ENCODE results near the gene SEMA6C.
A peak's percentile ranks its signal among the peaks of the same experiment; 100 is the strongest.

SEMA6C gene

DNA sequence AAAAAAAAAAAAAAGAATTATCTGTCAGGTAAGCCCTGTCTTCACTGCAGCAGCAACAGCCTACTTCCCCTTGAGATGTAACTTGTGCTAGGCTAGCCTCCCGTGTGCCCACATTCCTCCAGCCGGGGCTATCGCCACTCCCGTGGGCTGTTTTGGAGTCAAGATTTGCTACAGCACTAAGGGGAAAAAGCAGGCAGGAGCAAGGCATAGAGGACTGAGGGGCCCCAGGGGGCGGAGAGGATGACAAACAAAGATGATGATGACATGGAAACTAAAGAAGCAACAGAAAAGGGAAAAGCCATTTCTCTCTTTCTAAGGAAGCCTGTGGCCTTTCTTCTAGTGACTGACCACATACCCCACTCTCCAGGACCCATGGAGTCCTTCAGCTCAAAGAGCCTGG is 11.9 kb upstream of the SEMA6C start:
- DNase-seq, result no peak

DNA sequence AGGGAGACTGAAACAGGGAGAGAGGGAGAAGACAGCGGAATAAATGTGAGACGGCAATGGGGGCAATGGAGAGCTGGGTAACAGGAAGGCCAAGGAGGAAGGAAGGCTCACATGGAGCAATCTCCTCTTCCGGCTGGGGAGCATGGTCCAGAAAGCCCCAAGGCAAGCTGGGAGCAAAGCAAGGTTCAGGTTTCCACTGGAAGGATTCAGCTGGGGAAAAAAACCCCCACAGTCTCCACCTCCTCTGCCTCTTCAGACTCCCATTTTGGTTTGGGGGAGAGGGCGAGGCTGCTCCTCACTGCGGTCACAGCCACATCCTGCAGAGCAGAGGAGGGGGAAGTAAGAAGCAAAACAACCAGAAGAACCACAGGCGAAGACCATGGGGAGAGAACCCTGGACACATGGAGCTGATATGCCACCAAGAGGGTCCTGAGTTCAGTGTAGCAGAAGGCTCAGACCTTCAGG is 10.7 kb upstream of the SEMA6C start:
- DNase-seq, result peak; percentile 74

DNA sequence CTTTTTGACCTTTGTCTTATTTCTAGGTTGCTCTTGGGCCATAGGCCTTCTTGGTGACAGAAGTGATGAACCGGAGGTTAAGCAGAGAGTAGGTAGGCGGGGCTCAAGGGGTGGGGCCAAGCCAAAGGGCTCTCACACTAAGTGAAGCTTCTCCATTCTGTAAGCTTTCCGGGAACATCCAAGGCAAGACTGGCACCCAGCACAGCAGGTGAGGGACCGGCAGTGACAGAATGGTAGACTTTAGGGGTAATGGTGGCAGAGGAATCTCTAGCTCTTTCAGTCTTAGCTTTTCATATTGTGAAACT is 10.0 kb upstream of the SEMA6C start, which contains the start of gene TNFAIP8L2:
TNFAIP8L2 (plus strand) TSS at position 135 of the 305 bp plus-strand sequence. CDS start 2,049 bp downstream, outside the sequence.
- peak; percentile 76 for DNase-seq

DNA sequence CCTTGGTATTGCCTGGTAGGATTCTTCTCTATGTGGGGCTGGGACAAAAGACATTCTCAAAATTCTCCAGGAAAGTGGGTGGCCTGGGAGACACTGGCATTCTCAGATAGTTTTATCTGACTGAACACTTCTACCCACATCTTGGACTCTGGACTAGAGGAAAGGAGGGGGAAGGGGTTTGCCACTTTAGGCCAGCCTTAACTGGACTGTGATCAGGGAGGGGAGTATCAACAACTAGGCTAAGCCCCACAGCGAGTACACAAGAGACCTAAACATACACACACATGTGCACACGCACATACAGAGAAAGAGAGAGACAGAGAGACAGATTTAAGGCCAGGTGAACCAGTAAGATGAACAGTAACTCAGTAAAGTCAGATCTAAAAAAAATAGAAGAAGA is 1.2 kb upstream of the SEMA6C start:
- DNase-seq, result no peak

DNA sequence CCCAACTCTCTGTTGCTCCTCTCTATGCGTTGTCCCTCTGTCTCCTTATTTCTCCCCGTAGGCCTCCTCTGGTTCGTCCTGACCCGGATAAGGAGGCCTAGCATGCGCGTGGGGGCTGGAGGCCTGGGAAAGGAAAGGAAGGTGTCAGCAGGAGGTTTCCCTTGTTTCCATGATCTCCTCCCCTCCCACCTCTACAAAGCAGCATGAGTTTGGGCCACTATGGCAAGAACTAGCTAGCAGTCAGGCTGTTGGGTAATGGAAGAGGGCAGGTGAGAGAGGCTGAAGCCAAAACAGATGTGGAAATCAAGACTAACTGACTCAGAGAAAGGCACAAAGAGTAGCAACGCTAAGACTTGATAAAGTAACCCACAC is 687 bp upstream of the SEMA6C start:
- DNase-seq, result no peak

DNA sequence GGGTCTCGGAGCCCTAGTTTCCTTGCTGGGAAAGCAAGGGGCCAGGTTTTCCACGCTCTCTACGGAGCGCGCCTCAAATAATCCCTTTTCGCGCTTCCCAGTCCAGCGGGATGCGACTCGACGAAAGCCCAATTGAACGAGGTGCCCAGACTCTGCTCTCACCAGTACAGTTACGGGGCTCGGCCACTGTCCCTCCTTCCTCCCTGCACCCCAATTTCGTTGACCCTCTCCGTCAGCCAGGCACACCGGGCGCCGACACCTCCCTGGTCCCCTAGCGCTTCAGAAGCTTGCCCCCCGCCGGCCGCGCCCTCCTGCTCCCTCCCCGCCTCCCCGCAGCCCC is 389 bp downstream of the SEMA6C start:
- DNase-seq, result no peak

DNA sequence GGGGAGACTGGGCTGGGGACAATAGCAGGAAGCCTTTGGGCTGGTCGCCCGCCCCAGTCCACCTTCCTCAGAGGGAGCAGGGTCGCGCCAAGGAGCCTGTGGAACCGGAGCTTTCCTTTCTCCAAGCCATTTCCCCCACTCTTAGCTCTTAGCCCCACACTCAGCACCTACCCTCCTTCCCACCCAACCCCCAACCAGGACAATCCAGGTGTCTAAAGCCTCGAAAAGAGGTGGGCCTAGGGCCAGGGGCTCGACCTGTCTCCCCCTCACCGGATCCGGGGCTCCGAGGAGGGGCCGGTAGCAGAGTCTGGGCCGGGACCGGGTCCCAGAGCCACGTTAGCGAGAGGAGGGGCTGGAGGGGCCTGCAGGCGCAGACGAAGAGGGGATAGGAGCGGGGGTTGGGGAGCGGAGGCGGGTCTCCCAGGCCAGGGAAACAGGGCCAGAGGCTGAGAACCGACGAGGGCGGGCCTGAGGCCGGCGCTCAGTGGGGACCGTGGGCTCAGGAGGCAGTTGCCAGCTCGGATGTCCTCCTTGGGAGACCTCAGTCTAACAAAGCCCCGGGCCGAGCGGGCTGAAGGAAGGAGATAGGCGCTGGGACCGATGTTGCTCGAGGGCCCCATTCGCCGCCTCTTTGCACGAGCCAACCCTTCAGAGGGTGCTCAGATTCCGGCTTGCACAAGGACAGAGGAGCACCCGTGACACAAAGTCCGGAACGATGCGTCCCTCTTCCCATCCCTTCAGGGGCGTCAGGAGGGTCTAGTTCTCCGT is 943 bp downstream of the SEMA6C start:
- no peak for DNase-seq

DNA sequence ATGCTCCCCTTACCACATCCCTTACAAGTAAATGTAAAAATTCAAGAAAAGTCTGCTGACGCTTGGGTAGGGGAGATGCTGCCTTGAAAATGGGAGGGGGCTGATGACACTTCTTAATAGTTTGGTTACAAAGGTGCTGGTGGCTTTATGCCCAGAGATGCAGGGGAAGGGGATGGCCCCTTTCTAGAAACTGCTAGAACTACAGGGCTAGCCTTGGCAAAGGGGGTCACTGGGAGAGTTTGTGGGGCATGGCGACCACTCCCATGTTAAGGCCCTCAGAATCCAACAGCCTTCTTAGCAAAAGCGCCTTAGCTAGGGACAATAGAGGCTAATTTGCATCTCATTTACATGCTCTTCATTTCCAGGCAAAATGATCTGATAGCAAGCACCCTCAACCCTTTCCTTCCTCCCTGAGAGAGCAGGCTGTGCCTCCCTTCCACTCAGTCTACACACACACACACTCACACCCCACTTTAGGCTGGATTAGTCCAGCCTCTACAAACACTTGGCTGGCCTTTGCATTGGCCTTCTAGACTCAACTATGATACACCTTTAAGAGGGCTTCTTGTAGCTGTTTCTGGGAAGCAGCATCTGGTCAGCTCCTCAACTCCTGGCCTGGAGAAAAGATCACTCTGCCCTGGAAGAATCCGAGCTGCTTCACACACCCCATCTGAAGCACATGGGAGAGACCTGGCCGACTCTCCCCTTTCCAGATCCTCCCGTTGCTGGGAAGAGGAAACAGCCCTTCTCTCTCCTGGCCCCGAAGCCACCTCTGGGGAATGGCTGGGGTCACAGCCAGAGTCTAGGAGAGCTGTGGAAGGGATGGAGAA is 1.7 kb downstream of the SEMA6C start:
- DNase-seq, result no peak

DNA sequence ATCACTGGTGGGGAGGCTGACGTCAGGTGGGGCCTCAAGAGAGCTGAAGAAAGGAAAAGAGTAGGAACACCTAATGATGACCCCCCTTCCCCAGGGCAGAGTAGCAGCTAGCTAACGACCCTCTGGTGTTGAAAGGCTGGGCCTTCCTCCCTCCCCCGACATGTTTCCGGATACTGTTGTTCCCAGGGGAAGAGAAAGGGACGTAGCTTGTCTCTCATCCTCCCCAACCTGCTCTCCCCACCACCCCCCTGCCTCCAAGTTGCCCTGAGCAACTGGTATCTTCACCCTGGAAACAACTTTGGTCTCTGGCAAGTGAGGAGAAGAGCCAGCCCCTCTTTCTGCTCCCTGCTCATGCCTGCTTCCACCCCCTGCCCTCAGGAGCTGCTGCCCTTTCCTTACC is 2.4 kb downstream of the SEMA6C start:
- DNase-seq, result no peak

DNA sequence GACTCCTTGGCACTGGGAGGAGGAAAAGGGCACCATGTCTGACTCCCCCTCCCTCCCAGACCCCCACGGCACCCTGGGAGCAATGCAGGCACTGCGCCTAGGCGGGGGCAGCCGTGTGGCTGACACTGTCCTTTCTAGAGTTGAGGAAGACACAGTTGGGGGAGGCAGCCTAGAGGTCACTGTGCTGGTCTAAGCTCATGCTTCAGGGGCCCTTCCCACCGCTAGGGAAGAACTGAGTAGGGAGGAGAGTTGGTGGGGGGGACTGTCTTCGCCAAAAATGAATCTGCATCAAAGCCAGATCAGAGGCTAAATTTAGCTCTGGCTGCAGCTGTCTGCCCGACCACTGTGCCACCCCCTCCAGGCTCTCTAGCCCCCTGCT is 3.4 kb downstream of the SEMA6C start:
- DNase-seq, result no peak

DNA sequence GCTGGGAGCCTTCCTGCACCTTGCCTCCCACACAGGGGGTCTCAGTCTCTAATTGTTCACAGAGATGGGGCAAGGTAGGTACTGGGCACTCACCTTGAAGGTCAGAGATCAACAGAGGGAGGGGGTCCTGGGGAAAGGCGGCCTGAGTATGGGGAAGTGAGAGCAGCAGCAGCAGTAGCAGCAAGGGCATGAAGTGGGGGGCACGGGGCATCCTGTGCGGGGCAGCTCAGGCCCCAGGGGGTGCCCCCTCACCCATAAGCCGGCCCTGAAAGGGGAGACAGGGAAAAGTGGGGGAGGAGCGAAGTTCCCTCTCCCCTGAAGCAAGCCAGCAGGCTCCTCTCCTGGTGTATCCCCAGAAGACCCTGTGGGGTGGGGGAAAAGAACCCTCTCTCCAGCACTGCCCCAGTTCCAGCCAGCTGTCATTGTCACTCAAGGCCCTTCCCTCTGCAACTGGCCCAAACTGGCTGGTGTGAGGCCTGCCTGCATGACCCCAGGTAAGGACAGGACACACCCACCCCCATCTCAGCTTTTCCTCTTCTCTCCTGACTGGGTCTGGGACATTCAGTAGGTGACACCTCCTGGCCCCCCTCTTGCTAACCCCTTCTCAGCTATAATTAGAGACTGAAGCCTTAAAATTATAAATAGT is 3.9 kb downstream of the SEMA6C start:
- no peak for DNase-seq

DNA sequence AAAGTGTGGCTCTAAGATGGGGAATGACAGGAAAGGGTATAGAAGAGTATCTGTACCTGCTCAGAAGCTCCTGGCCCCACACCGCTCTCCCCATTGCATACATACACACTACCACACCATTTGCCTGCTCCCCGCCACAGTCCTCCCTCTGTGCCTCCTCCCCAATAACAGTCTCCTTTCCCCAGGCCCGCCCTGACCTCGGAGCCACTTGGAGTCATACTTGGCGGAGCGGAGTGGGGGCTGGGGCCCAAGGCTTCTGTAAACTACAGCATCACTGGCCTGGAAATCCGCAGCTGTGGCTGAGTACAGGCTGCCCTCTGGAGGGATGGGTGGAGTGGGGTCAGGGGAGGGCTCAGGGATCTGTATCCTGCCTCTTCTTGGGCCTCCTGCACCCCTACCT is 8.6 kb downstream of the SEMA6C start:
- DNase-seq, result no peak

DNA sequence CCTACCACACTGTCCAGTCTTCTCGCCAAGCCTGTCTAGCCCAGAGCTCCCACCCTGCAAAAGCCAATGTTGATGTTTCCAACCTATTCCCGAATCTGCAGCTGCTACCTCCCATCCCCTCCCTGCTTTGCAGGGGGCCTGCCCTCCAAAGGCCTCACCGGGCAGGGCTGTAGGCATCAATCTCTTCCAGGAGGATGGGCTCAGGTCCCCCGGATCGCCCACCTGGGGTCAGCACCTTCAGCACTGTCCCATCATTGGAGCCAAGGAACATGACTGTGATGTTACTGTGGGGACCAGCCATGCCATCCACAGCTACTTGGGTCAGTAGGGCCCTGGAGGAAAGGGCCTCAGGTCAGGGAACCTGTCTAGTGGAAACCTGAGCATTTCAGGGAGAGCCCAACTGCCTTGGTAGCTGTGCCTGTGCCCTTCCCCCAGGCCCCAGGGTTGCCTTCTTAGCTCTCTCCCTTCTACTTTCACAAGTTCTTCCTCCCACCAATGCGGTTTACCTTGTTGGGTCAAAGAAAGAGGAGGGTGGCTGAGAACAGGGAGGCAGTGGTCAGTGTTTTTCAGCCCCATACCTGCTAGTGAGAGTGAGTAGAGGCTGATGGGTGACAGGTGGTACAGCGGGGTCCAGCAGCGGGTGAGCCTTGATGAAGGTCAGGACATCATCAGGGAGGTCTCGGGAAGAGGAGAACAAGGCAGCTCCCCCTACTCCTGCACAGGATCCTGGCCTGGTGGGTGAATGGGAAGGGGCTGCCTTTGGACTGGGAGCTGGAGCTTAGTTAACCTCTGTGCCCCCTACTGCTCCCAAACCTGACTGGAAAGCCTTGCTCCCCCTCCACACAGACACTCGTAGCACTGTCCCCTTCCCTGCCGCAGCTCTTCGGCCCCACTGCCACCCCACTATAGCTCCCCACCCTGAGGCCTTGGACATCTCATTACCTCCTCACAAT is 10.7 kb downstream of the SEMA6C start:
- no peak for DNase-seq

DNA sequence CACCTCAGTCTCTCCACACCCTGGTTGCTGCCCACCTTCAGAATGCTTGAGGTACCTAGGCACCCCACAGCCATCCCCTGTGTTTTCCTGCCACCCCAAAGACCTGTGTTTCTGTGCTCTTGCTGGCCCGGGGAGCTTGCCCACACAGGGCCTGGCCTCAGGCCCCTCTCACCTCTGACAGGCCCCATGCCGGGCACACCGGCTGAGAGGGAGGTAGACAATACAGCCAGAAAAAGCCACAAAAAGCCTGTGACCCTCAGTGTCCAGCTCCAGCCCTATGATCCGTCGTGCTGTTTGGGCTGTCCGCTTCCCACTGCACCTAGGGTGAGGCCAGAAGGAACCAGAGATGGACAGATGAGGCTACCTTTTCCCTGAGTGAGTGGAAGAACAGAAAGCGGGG is 11.4 kb downstream of the SEMA6C start:
- DNase-seq, result no peak

DNA sequence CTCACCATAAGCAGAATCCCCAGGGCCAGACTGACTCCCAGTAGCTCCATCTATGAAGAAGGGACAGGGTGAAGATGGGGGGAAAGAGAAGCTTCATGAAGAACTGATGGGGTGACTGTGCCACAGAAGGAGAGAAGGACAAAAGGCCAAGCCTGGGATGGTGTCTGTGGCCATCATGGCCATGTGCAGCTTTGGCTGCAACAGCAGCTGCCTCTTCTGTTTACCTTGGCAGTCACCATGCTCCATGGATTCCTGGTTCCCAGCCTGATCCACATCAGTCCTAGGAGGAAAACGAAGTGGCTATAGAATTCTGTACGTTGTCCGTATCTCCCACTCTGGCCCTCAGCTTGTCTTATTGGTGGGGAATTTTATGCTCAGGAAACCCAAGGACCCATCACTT is 12.0 kb downstream of the SEMA6C start:
- DNase-seq, result no peak

DNA sequence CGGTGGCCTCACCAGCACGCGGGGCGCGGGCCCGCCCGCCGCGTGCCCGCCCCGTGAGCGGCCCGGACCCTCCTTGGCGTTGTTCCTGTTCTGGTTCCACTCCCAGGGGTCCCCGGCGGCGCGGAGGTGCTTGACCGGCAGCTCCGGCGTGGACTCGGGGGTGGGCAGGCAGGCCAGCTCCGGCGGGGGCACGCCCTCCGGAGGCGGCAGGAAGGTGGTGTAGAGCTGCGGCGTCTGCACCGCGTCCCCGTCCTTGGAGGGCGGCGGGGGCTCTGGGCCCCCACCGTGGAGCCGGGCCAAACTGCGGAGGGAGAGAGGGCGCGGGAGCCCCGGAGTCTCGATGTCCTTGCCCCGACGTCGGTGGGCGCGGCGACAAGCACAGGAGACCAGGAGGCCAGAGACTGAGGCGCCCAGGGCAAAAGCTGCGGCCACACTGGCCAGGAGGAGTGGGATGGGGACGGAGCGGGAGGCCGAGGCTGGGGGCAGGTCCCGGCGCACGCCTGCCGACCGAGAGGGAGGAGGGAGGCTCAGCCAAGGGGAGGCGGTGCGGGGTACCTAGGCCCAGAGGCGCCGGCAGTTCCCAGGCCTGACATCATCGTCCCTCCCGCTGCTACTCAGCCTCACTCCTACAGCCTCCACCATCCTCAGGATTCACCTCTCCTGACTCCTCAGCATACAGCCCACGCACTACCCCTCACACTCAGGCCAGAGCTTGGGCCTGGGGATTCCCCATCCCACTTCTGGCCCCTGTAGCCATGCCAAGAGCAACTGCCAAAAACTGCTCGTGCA is 13.2 kb downstream of the SEMA6C start:
- no peak for DNase-seq

DNA sequence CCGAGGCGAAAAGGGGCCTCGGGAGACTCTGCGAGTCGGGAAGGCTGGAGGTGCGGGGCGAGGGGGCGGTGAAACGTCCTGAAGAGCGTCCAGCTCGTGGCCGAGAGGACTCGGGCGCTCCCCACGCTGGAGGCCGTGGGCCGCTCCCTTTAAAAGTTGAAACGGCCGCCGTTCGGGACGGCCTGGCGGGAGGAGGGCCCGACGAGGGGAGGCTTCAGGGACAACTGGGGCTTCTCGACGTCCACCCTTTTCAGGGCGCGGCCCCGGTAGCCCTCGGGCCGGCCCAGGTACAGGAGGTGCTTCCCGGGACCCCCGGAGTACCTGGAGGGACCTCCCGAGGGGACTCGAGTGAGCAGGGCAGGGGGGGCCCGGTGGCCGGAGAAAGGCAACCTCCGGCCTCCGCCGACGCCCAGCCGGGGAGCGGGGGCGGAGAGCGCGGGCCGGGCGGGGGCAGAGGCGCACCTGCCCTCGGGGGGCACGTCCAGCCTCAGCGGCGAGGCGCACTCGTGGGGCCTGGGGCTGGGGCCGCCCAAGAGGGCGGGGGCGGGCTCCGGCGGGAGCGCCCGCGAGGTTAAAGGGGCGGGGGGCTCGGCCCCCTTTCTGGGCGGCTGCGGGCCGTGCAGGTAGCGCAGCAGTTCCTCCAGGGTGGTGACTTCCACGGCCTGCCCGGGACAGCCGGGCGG is 14.0 kb downstream of the SEMA6C start:
- no peak for DNase-seq

DNA sequence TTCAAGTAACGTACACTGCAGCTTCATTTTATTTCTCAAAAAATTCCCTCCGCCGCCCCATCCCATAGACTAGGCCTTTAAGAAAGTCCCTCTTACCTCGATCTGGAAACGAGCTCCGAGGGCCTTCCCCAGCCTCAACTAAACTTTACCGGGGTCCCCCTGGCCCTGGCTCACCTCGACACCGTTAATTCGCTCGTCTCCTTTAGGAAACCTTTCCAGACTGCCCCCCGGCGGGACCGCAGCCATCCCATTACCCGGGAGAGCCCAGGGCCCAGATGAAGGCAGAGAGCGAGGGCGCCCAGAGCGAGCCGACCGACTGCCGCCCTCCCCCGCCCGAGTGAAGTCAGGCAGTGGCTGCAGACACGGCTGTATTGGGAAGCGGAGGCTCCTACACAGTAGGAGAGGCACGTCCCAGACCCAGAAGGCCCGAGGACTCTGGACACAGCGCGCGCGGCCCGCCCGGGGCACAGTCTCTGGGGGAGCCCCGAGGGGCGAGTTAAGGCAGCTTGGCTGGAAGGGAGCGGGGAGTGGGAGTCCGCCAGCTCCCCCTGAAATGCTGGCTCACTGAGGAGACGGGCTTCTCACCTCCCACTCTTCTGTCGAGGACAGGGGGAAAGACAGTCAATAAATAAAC is 14.6 kb downstream of the SEMA6C start:
- no peak for DNase-seq

DNA sequence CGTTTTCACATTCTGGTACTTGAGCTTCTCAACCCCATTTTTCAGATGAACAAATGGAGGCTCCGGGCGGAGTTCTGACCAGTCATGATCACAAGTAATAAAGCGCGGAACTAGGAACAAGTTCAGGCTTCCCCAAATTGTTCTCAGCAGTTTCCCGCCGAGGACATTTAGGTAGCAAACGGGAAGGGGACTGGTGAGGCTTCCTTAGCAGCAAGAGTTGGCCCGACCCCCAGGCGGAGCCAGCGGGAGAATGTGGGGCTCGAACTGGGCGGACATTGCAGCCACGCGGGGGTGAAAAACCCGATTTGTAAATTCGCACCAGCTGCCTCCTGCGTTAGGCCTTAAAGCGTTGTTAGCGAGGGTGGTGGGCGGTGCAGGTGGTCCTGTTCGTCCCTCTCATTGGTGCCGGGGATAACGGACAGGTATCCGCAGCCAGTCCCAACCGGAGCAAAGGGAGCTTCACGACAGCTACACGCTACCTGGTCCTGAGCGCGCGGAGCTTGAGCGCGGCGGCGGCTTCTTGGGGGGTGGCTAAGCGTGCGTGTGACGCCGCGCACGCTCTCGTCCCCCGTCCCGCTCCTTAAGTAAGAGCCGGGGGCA is 15.3 kb downstream of the SEMA6C start:
- DNase-seq, result peak; percentile 81

DNA sequence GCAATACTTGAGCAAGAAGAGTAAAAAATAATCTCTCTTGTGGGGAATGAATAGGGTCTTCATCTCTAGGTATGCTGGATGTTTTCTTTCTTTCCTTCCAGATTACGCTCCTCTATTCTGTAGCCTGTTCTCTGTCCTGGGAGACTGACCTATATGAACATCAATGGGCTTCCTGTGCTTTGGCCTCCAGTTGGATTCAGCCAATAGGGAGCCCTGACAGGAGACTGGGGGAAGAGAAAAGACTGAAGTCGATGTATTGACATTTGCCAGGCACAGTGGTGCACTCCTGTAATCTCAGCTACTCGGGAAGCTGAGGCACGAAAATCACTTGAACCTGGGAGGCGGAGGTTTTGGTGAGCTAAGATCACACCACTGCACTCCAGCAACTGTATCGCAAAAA is 17.6 kb downstream of the SEMA6C start:
- DNase-seq, result no peak

Data from CD4-positive, alpha-beta T cell treated with Interleukin-17A for 1 hour (primary cell).